ENCODE results near the gene CAMK1D.

DNA sequence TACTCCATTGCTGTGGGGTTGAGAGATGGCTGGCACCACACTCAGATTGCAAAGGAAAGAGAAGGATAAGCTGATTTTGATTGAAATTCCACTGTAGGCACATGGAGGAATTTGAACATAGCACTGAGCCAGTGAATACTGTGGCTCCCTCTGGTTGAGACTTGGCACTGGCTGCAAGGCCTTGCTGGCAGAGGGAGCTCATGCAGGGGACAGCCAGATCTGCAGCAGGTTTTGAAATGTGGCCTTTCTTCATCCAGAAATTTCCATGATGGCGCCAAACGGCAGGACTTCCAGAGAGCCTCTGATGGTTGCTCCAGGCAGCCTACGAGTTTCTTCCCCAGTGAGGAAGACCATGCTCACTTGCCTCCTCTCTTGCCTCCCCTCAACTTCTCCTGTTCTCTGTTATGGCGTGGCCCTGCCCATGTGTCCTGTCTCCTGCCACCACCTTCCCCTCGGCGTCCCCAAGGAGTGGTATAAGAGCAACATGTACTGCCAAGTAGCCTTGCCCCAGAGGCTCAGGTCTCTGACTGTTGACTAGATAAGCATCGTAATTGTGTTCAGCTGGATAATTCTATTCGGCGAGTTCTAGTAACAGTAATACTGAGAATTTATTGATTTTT lies 386.6 kb downstream of the CAMK1D start:
- TF ChIP-seq, protein P1, sequence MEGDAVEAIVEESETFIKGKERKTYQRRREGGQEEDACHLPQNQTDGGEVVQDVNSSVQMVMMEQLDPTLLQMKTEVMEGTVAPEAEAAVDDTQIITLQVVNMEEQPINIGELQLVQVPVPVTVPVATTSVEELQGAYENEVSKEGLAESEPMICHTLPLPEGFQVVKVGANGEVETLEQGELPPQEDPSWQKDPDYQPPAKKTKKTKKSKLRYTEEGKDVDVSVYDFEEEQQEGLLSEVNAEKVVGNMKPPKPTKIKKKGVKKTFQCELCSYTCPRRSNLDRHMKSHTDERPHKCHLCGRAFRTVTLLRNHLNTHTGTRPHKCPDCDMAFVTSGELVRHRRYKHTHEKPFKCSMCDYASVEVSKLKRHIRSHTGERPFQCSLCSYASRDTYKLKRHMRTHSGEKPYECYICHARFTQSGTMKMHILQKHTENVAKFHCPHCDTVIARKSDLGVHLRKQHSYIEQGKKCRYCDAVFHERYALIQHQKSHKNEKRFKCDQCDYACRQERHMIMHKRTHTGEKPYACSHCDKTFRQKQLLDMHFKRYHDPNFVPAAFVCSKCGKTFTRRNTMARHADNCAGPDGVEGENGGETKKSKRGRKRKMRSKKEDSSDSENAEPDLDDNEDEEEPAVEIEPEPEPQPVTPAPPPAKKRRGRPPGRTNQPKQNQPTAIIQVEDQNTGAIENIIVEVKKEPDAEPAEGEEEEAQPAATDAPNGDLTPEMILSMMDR (IDR thresholded peaks at IDR 0.05) = no peak
- no peak for TF ChIP-seq POLR2A (IDR thresholded peaks at IDR 0.05)
- TF ChIP-seq POLR2AphosphoS5 (IDR thresholded peaks at IDR 0.05; ENCODE audit: insufficient read depth in 1 of 2, low read depth in 1 of 2) = no peak
